Endothelial cell of umbilical vein (primary cell): ENCODE measurements around the gene KRTAP10-7. TPM values are rescaled to one million over a fixed set of nuclear protein-coding genes. Genes with fewer than 3 reads are reported as not detected.

ENCODE experiments used
- BruUV-seq: library from RNA; stranded (reverse); fragments of 400-500 nt; replicated peaks from 2 replicates; lab custom pipeline; 2021; lab: Mats Ljungman, UMichigan
- CTCF ChIA-PET: fragments of 300-600, 350-600 bp; sonication (Branson Sonifier 250); formaldehyde crosslinking; loops from one replicate; lab custom pipeline; 2021; ENCODE audit warnings: antibody characterized with exemption, inconsistent platforms; lab: Charles Lee
- POLR2A ChIA-PET: fragments of 300-600, 350-600 bp; sonication (Branson Sonifier 250); formaldehyde crosslinking; loops from one replicate; lab custom pipeline; 2021; ENCODE audit warnings: antibody characterized with exemption, inconsistent platforms; lab: Charles Lee
- DNase-seq: peaks from one replicate; pipeline ENCODE4 v3.0.0-alpha.2; 2011; ENCODE audit warnings: low read depth, low spot score
- FAIRE-seq: peaks from 2 replicates; lab custom pipeline; 2011; peaks lifted over from hg19 to GRCh38; lab: Jason Lieb, UNC
- H2AFZ ChIP-seq: 2 replicates; pipeline ENCODE4 v1.6.0; 2012; ENCODE audit warnings: low read depth, low read length, control low read depth, inconsistent platforms
- H3K27ac ChIP-seq: 2 replicates; pipeline ENCODE4 v1.5.1; 2011; ENCODE audit warnings: low read depth, mild to moderate bottlenecking, control low read depth, low read length, moderate library complexity; ENCODE audit not compliant: insufficient read depth
- H3K27me3 ChIP-seq, 2 experiments: 2 replicates each; pipeline versions ENCODE4 v1.6.0 to v1.6.1; 2011; ENCODE audit warnings: low read length in 2 of 2, mixed read lengths in 1 of 2; ENCODE audit not compliant: control insufficient read depth in 2 of 2, insufficient read depth in 2 of 2
- H3K36me3 ChIP-seq, 2 experiments: 2 replicates in 1 of 2; 3 replicates in 1 of 2; pipeline ENCODE4 v1.5.1; 2011; ENCODE audit warnings: low read length in 2 of 2, mild to moderate bottlenecking in 1 of 2, moderate library complexity in 1 of 2; ENCODE audit not compliant: control insufficient read depth in 2 of 2, insufficient read depth in 2 of 2; ENCODE audit errors: extremely low read depth in 1 of 2
- H3K4me1 ChIP-seq: 3 replicates; pipeline ENCODE4 v1.5.1; 2011; ENCODE audit warnings: mild to moderate bottlenecking, low read length; ENCODE audit not compliant: control insufficient read depth, insufficient read depth; ENCODE audit errors: extremely low read depth
- H3K4me2 ChIP-seq: 2 replicates; pipeline ENCODE4 v1.6.1; 2011; ENCODE audit warnings: low read length, control low read depth, mixed read lengths; ENCODE audit not compliant: insufficient read depth
- H3K4me3 ChIP-seq, 3 experiments: fragments of 200-600 bp in 1 of 3; sonication (generic), shearing (Covaris generic) in 1 of 3; replicated peaks in 1 of 3; 2 replicates each; pipeline ENCODE4 v1.5.1; 2011 to 2016; ENCODE audit warnings: control low read depth in 3 of 3, low read length in 3 of 3, mild to moderate bottlenecking in 2 of 3, inconsistent platforms in 1 of 3, low read depth in 1 of 3, moderate library complexity in 1 of 3; ENCODE audit not compliant: insufficient read depth in 1 of 3
- H3K79me2 ChIP-seq: 2 replicates; pipeline ENCODE4 v1.6.0; 2012; ENCODE audit warnings: low read length, inconsistent platforms; ENCODE audit not compliant: control insufficient read depth, insufficient read depth
- H3K9ac ChIP-seq: replicated peaks from 2 replicates; pipeline ENCODE3; 2011; ENCODE audit warnings: low read length, control low read depth; ENCODE audit not compliant: insufficient read depth; ENCODE audit errors: extremely low read depth
- H3K9me1 ChIP-seq: replicated peaks from 3 replicates; pipeline ENCODE4 v1.6.0; 2011; ENCODE audit warnings: mild to moderate bottlenecking, low read length; ENCODE audit not compliant: control insufficient read depth, insufficient read depth; ENCODE audit errors: extremely low read depth
- H3K9me3 ChIP-seq: replicated peaks from 2 replicates; pipeline ENCODE4 v1.5.1; 2012; ENCODE audit warnings: low read length, inconsistent platforms; ENCODE audit not compliant: control insufficient read depth, insufficient read depth
- H4K20me1 ChIP-seq: replicated peaks from 2 replicates; pipeline ENCODE3; 2011; ENCODE audit warnings: mild to moderate bottlenecking, low read length; ENCODE audit not compliant: control insufficient read depth, insufficient read depth; ENCODE audit errors: extremely low read depth
- EZH2 ChIP-seq: IDR thresholded peaks from 2 replicates; pipeline ENCODE4 v1.6.1; 2012; ENCODE audit warnings: borderline replicate concordance, low read depth, mild to moderate bottlenecking, moderate library complexity, low read length, inconsistent platforms; ENCODE audit not compliant: severe bottlenecking
- FOS ChIP-seq: IDR thresholded peaks from 2 replicates; pipeline ENCODE4 v1.6.1; 2011; ENCODE audit warnings: mild to moderate bottlenecking, low read length, moderate library complexity, borderline replicate concordance; ENCODE audit not compliant: insufficient read depth
- GATA2 ChIP-seq: IDR thresholded peaks from 2 replicates; pipeline ENCODE4 v1.7.0; 2011; ENCODE audit warnings: low read depth, mild to moderate bottlenecking, moderate library complexity, mixed read lengths, low read length; ENCODE audit not compliant: insufficient read length, insufficient read depth
- MYC ChIP-seq: IDR thresholded peaks from one replicate; pipeline ENCODE4 v1.6.1; 2011; ENCODE audit warnings: mild to moderate bottlenecking, low read depth, low read length
- POLR2A ChIP-seq: IDR thresholded peaks from 2 replicates; pipeline ENCODE4 v1.6.1; 2012; ENCODE audit warnings: low read depth, mild to moderate bottlenecking, control low read depth, low read length
- dilution Hi-C: fragments of 300-500 bp; cut with MboI; formaldehyde crosslinking; loops from one replicate; pipeline ENCODE4 v1.15.0; 2019; ENCODE audit warnings: low sequenced_read_pairs; ENCODE audit not compliant: extremely low pct_ligation_motif_present
- intact Hi-C: fragments of 100-400 bp; cut with micrococcal nuclease; formaldehyde crosslinking; loops from one replicate; pipeline ENCODE4 v1.10.0; 2022
- polyA plus RNA-seq, 4 experiments: library from polyadenylated mRNA; depleted of rRNA in 3 of 4; stranded (reverse) in 3 of 4; unstranded in 1 of 4; fragments of >200 nt; gene quantifications; 2 replicates each; pipeline versions ENCODE4 v1.2.1 to v1.2.3, GENCODE V29; 2011 to 2012; ENCODE audit warnings: missing spikeins in 1 of 4
- total RNA-seq: library from RNA; stranded (reverse); gene quantifications from 2 replicates; pipeline ENCODE4 v1.2.3, GENCODE V29; 2021
- TF ChIP-seq, protein P1 (sequence below), 2 donors: IDR thresholded peaks; 1 replicate in 1 of 2; 2 replicates in 1 of 2; pipeline ENCODE4 v1.5.1; 2011; ENCODE audit warnings: low read length in 2 of 2, mild to moderate bottlenecking in 2 of 2, moderate library complexity in 2 of 2, control low read depth in 1 of 2, inconsistent platforms in 1 of 2, low read depth in 1 of 2; ENCODE audit not compliant: insufficient read depth in 1 of 2; ENCODE audit errors: extremely low read depth in 1 of 2
- TF ChIP-seq, protein P2 (sequence below): IDR thresholded peaks from 2 replicates; pipeline ENCODE4 v1.6.1; 2011; ENCODE audit not compliant: insufficient read depth, insufficient read length

The KRTAP10-7 gene
- total and polyA plus RNA-seq, 2 donors (not counting 3 experiments of a cell fraction or from before 2014, with no cell fraction given): not detected

DNA sequence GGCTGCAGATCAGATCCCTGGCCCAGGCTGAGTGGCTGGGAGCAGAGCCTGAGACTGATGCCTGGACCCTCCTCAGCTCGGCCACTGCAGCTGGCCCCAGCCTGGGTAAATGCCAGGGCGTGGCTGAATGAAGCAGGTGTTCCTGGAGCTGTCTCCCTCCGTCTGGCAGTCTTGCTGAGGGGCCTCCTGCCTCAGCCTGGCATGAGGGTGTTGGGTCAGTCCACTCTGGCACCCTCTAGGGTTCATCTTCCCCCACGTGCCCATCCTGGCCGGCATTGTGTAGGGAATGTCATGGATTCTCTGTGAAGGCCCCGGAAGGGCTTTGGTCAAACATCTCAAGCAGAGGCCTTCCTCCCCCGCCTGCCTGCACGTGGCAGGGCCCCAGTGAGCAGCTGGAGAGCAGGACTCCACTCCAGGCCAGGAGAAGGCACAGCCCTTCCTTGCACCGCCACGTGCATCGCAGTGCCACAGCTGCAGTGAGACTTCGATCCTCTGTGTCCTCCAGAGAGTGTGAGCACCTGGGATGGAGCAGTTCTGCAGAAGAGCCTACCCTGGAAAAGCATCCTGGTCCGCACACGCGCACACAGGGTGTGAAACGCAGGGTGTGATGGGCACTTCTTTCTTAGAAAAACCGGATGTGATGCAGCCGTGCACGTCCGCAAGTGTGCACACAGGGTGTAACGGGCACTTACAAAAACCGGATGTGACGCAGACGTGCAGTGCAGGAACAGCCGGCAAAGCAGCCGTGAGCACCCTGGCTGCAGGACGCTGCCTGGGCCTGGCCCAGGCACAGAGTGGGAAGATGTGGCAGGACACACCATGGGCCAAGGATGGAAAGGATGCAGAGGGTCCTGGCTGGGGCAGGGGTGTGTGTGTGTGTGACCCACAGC lies 31.5 kb upstream of the KRTAP10-7 start:
- no peak for FAIRE-seq
- POLR2A ChIA-PET: no interaction called here

More for the DNA sequence above, 31.5 kb upstream of the KRTAP10-7 start:
- intact Hi-C loops: no loop called here
- Histone ChIP-seq H2AFZ (no peak overlapping the region), H3K4me2 (no peak overlapping the region), H3K36me3 (no peaks in the 10 kb centered on the region), H3K9me1 (no peaks in the 10 kb centered on the region), H3K79me2 (no peaks in the 10 kb centered on the region), H3K4me3 (no peak overlapping the region), H3K4me1 (no peaks in the 10 kb centered on the region), H4K20me1 (no peaks in the 10 kb centered on the region), H3K27me3 (peaks cover 0 to 3% of the 10 kb centered on the region in 2 experiments), H3K9ac (no peak overlapping the region), H3K9me3 (no peaks in the 10 kb centered on the region), H3K27ac (no peak overlapping the region)
- dilution Hi-C loops: no loop called here
- no peak for DNase-seq
- TF ChIP-seq, protein P1, sequence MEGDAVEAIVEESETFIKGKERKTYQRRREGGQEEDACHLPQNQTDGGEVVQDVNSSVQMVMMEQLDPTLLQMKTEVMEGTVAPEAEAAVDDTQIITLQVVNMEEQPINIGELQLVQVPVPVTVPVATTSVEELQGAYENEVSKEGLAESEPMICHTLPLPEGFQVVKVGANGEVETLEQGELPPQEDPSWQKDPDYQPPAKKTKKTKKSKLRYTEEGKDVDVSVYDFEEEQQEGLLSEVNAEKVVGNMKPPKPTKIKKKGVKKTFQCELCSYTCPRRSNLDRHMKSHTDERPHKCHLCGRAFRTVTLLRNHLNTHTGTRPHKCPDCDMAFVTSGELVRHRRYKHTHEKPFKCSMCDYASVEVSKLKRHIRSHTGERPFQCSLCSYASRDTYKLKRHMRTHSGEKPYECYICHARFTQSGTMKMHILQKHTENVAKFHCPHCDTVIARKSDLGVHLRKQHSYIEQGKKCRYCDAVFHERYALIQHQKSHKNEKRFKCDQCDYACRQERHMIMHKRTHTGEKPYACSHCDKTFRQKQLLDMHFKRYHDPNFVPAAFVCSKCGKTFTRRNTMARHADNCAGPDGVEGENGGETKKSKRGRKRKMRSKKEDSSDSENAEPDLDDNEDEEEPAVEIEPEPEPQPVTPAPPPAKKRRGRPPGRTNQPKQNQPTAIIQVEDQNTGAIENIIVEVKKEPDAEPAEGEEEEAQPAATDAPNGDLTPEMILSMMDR (IDR thresholded peaks at IDR 0.05; ENCODE audit: extremely low read depth in 1 of 2, insufficient read depth in 1 of 2, low read depth in 1 of 2, low read length in 2 of 2): no peak
- no peak for TF ChIP-seq EZH2
- TF ChIP-seq FOS: no peak
- TF ChIP-seq POLR2A: no peak
- TF ChIP-seq, protein P2, sequence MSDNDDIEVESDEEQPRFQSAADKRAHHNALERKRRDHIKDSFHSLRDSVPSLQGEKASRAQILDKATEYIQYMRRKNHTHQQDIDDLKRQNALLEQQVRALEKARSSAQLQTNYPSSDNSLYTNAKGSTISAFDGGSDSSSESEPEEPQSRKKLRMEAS: no peak
- no peak for TF ChIP-seq GATA2
- TF ChIP-seq MYC: no peak
- no TSS peak for BruUV-seq
- CTCF ChIA-PET: interaction anchor here (0.9 kb wide), 1 partner anchor 224 kb away, joined by 3 read pairs; no protein-coding TSS in a partner anchor
